Ascending aorta (tissue), 2 donors: ENCODE data around the gene PIEZO2. TPM values are rescaled to one million over a fixed set of nuclear protein-coding genes. Genes with fewer than 3 reads are reported as not detected.

Experiments
- DNase-seq, 2 donors: peaks; one replicate each; pipeline ENCODE4 v3.0.0-alpha.2; 2019; ENCODE audit warnings: low spot score in 2 of 2
- H3K27ac ChIP-seq, 2 donors: fragments of 200-600 bp; sonication (generic); one replicate each; pipeline ENCODE4 v1.5.1; 2016 to 2017; ENCODE audit warnings: mild to moderate bottlenecking in 1 of 2
- H3K27me3 ChIP-seq: fragments of 200-600 bp; sonication (generic); one replicate; pipeline ENCODE4 v1.5.1; 2017
- H3K36me3 ChIP-seq, 2 donors: fragments of 200-600 bp; sonication (generic); one replicate each; pipeline ENCODE4 v1.5.1; 2016
- H3K4me1 ChIP-seq, 2 donors: fragments of 200-600 bp; sonication (generic); one replicate each; pipeline ENCODE4 v1.5.1; 2016 to 2017; ENCODE audit warnings: mild to moderate bottlenecking in 1 of 2
- H3K4me3 ChIP-seq, 2 donors: fragments of 200-600 bp; sonication (generic); one replicate each; pipeline ENCODE4 v1.5.1; 2016 to 2017; ENCODE audit warnings: mild to moderate bottlenecking in 1 of 2
- H3K9me3 ChIP-seq, 2 donors: fragments of 200-600 bp; sonication (generic); one replicate each; pipeline ENCODE4 v1.5.1; 2016
- CTCF ChIP-seq, 3 experiments: fragments of 200-600 bp in 2 of 3; fragments of 450-650 bp in 1 of 3; sonication (generic) in 2 of 3; IDR thresholded peaks; one replicate each; pipeline ENCODE4 v1.5.1; 2016 to 2019; ENCODE audit warnings: antibody characterized with exemption in 3 of 3, mild to moderate bottlenecking in 1 of 3, moderate library complexity in 1 of 3
- intact Hi-C: fragments of 100-400 bp; cut with DNase I; formaldehyde crosslinking; loops from one replicate; pipeline ENCODE4 v1.15.1; 2023
- total RNA-seq: library from RNA; depleted of rRNA; stranded (reverse); fragments of >200 nt; gene quantifications from one replicate; pipeline ENCODE4 v1.1.0, GENCODE V29; 2016

The PIEZO2 gene
- total RNA-seq, 1 donor from 2014 or later: 3.1 TPM

GRCh38 chr18:10913919-10914318 lies 235.4 kb downstream of the PIEZO2 start:
- Histone ChIP-seq H3K36me3 (no peaks in the 10 kb centered on the region), H3K27me3 (no peaks in the 10 kb centered on the region), H3K27ac (no peak overlapping the region), H3K4me3 (no peak overlapping the region), H3K4me1 (no peaks in the 10 kb centered on the region), H3K9me3 (no peaks in the 10 kb centered on the region)
- no peak for DNase-seq
- intact Hi-C loops: no loop called here
- TF ChIP-seq CTCF (IDR thresholded peaks at IDR 0.05): no peak

GRCh38 chr18:10912790-10913545 lies 236.4 kb downstream of the PIEZO2 start:
- H3K27ac ChIP-seq: no peak overlapping the region

GRCh38 chr18:10909724-10910123 lies 239.6 kb downstream of the PIEZO2 start:
- no peak for DNase-seq
- H3K9me3 ChIP-seq: no peaks in the 10 kb centered on the region

More at GRCh38 chr18:10912790-10913545, 236.4 kb downstream of the PIEZO2 start:
- no peak for DNase-seq
- no peak overlapping the region for H3K4me3 ChIP-seq
- no peaks in the 10 kb centered on the region for H3K36me3 ChIP-seq
- intact Hi-C loops: no loop called here
- H3K9me3 ChIP-seq: no peaks in the 10 kb centered on the region
- no peaks in the 10 kb centered on the region for H3K27me3 ChIP-seq
- no peaks in the 10 kb centered on the region for H3K4me1 ChIP-seq
- no peak for TF ChIP-seq CTCF (IDR thresholded peaks at IDR 0.05)

GRCh38 chr18:10908760-10909159 lies 240.6 kb downstream of the PIEZO2 start:
- Histone ChIP-seq H3K27ac (no peak overlapping the region), H3K4me3 (no peak overlapping the region), H3K27me3 (no peaks in the 10 kb centered on the region), H3K4me1 (no peaks in the 10 kb centered on the region), H3K36me3 (no peaks in the 10 kb centered on the region), H3K9me3 (no peaks in the 10 kb centered on the region)
- no peak for DNase-seq
- intact Hi-C loops: no loop called here
- no peak for TF ChIP-seq CTCF (IDR thresholded peaks at IDR 0.05)

More at GRCh38 chr18:10909724-10910123, 239.6 kb downstream of the PIEZO2 start:
- intact Hi-C loops: no loop called here
- Histone ChIP-seq H3K27ac (no peak overlapping the region), H3K27me3 (no peaks in the 10 kb centered on the region), H3K4me3 (no peak overlapping the region), H3K36me3 (no peaks in the 10 kb centered on the region), H3K4me1 (no peaks in the 10 kb centered on the region)
- no peak for TF ChIP-seq CTCF (IDR thresholded peaks at IDR 0.05)

- no peak overlapping the region for H3K4me3 ChIP-seq
- TF ChIP-seq CTCF (IDR thresholded peaks at IDR 0.05): no peak
- DNase-seq: no peak
- H3K9me3 ChIP-seq: no peaks in the 10 kb centered on the region
- no peaks in the 10 kb centered on the region for H3K27me3 ChIP-seq
- intact Hi-C loops: no loop called here
- no peaks in the 10 kb centered on the region for H3K4me1 ChIP-seq
- no peak overlapping the region for H3K27ac ChIP-seq
- no peaks in the 10 kb centered on the region for H3K36me3 ChIP-seq
Observed at GRCh38 chr18:10907749-10908148, 241.6 kb downstream of the PIEZO2 start.
